ENCODE results near the gene IFT22.
"Not testable (repeated sequence)": the region's sequence is repeated elsewhere in the genome, so short reads cannot be mapped to it uniquely, and the experiment has no call there.

IFT22 gene

GRCh38 chr7:101357433-101357832 is 35.8 kb upstream of the IFT22 start (continued):
- TF ChIP-seq ZNF513 (tag by site-specific recombination; IDR thresholded peaks at IDR 0.05) (no peak), ZNF138 (tag by site-specific recombination; IDR thresholded peaks at IDR 0.05; ENCODE audit: borderline replicate concordance) (no peak), ZEB2 (tag by site-specific recombination; IDR thresholded peaks at IDR 0.05) (no peak), ZSCAN18 (tag by site-specific recombination; IDR thresholded peaks at IDR 0.05) (no peak), GLIS1 (tag by site-specific recombination; IDR thresholded peaks at IDR 0.05) (peak; percentile 23; the same call in 1 of the 2 replicates)

GRCh38 chr7:101352920-101353308 is 31.3 kb upstream of the IFT22 start:
- Histone ChIP-seq H3K4me1 (ENCODE audit: control insufficient read depth, insufficient read depth, low read length) (no peaks in the 10 kb centered on the region), H3K27ac (ENCODE audit: extremely low read depth, low read depth, low read length) (no peak overlapping the region), H3K36me3 (ENCODE audit: control insufficient read depth in 2 of 2, insufficient read depth in 1 of 2, low read length in 2 of 2) (no peaks in the 10 kb centered on the region), H3K9me3 (ENCODE audit: control insufficient read depth, insufficient read depth, low read depth, low read length) (no peaks in the 10 kb centered on the region), H3K4me3 (ENCODE audit: low read depth, low read length) (no peak overlapping the region)
- POLR2A ChIA-PET, result no interaction called here
- TF ChIP-seq REST (tag by site-specific recombination; IDR thresholded peaks at IDR 0.05) (no peak), ZNF146 (tag by site-specific recombination; IDR thresholded peaks at IDR 0.05) (peak; percentile 98)
- CTCF ChIA-PET, result interaction anchor here (0.6 to 2.2 kb wide), 4 partner anchors 11 to 257 kb away, joined by 3 to 9 read pairs (median 4); no protein-coding TSS in a partner anchor

GRCh38 chr7:101349300-101349699 is 27.7 kb upstream of the IFT22 start:
- POLR2A ChIA-PET, result interaction anchor here (0.7 to 1.3 kb wide), 4 partner anchors 9 to 28 kb away, joined by 3 to 6 read pairs (median 4); partner anchors contain the start of genes COL26A1 and IFT22

GRCh38 chr7:101348456-101349067 is 26.9 kb upstream of the IFT22 start:
- not testable (repeated sequence) for H3K36me3 ChIP-seq (ENCODE audit: control insufficient read depth in 2 of 2, insufficient read depth in 1 of 2, low read length in 2 of 2); H3K4me3 ChIP-seq (ENCODE audit: low read depth, low read length); H3K4me1 ChIP-seq (ENCODE audit: control insufficient read depth, insufficient read depth, low read length); H3K9me3 ChIP-seq (ENCODE audit: control insufficient read depth, insufficient read depth, low read depth, low read length); H3K27ac ChIP-seq (ENCODE audit: extremely low read depth, low read depth, low read length)
- POLR2A ChIA-PET, result interaction anchor here (0.8 to 1.3 kb wide), 2 partner anchors 8 to 27 kb away, joined by 3 read pairs; partner anchors contain the start of gene IFT22
- CTCF ChIA-PET, result interaction anchor here (0.7 to 1.2 kb wide), 2 partner anchors 26 to 258 kb away, joined by 3 read pairs; no protein-coding TSS in a partner anchor

More at GRCh38 chr7:101349300-101349699, 27.7 kb upstream of the IFT22 start:
- H3K9me3 ChIP-seq (ENCODE audit: control insufficient read depth, insufficient read depth, low read depth, low read length); H3K4me1 ChIP-seq (ENCODE audit: control insufficient read depth, insufficient read depth, low read length); H3K4me3 ChIP-seq (ENCODE audit: low read depth, low read length); H3K27ac ChIP-seq (ENCODE audit: extremely low read depth, low read depth, low read length); H3K36me3 ChIP-seq (ENCODE audit: control insufficient read depth in 2 of 2, insufficient read depth in 1 of 2, low read length in 2 of 2): not testable (repeated sequence)
- CTCF ChIA-PET, result interaction anchor here (0.7 to 1.2 kb wide), 3 partner anchors 27 to 61 kb away, joined by 3 read pairs; no protein-coding TSS in a partner anchor

- no peak overlapping the region for H3K4me3 ChIP-seq (ENCODE audit: low read depth, low read length)
- no peaks in the 10 kb centered on the region for H3K36me3 ChIP-seq (ENCODE audit: control insufficient read depth in 2 of 2, insufficient read depth in 1 of 2, low read length in 2 of 2)
- CTCF ChIA-PET, result interaction anchor here (0.9 kb wide), 1 partner anchor 93 kb away, joined by 4 read pairs; no protein-coding TSS in a partner anchor
- TF ChIP-seq HOXA7 (CRISPR knock-in tag; IDR thresholded peaks at IDR 0.05; ENCODE audit: borderline replicate concordance) (no peak), KLF16 (tag by site-specific recombination; IDR thresholded peaks at IDR 0.05) (no peak), YY2 (tag by site-specific recombination; IDR thresholded peaks at IDR 0.05) (no peak), ZNF132 (tag by site-specific recombination; IDR thresholded peaks at IDR 0.05; ENCODE audit: borderline replicate concordance) (no peak), ZNF830 (tag by site-specific recombination; IDR thresholded peaks at IDR 0.05; ENCODE audit: low read depth) (no peak), ZNF777 (tag by site-specific recombination; IDR thresholded peaks at IDR 0.05; ENCODE audit: borderline replicate concordance) (no peak)
- POLR2A ChIA-PET, result no interaction called here
- H3K4me1 ChIP-seq (ENCODE audit: control insufficient read depth, insufficient read depth, low read length), result no peaks in the 10 kb centered on the region
- H3K9me3 ChIP-seq (ENCODE audit: control insufficient read depth, insufficient read depth, low read depth, low read length), result no peaks in the 10 kb centered on the region
- H3K27ac ChIP-seq (ENCODE audit: extremely low read depth, low read depth, low read length), result no peak overlapping the region
Observed at GRCh38 chr7:101347477-101347876, 25.9 kb upstream of the IFT22 start.
